Suppressor macrophage treated with lipopolysaccharide for 4 hours (primary cell): ENCODE measurements around the gene ARHGAP4.
A peak's percentile ranks its signal among the peaks of the same experiment; 100 is the strongest.

ENCODE experiments used
- DNase-seq: peaks from one replicate; pipeline ENCODE4 v3.0.0-alpha.2; 2020

ARHGAP4 gene

DNA sequence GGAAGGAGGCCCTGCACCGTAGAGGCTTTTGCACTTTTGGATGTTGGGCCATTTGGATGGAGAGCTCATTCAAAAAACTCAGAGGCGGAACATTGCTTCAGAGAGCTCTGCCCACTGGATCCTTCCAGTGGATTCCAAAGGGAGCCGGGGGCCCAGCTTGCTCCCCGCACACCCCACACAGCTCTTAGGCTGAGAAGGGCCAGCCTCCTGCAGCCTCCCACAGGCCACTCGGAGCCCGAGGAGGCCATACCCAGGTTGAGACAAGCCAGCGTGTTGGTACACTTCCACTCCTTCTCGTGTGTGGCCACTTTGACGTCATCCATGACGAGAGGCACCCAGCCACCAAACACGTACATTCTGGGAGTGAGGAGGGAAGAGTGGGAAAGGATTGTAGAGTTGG, 35.2 kb upstream of the ARHGAP4 start:
- no peak for DNase-seq

DNA sequence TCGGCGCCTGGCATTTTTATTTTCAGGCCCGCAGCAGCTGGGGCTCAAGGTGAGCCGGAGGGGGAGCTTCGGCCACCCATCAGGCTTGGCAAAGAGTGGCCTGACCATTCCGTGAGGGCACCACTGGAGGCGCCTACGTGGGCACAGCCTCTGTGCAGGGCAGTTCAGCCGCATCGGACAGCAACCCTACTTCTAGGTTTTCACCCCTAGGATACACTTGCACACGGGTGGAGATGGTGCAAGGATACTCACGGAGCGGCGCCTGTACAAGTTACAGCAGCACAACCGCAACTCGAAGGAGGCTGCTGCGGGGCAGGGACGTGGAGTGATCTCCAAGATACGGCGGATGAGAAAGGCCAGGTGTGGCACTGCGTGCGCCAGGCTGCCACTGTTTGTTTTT, 34.7 kb upstream of the ARHGAP4 start:
- DNase-seq: no peak

DNA sequence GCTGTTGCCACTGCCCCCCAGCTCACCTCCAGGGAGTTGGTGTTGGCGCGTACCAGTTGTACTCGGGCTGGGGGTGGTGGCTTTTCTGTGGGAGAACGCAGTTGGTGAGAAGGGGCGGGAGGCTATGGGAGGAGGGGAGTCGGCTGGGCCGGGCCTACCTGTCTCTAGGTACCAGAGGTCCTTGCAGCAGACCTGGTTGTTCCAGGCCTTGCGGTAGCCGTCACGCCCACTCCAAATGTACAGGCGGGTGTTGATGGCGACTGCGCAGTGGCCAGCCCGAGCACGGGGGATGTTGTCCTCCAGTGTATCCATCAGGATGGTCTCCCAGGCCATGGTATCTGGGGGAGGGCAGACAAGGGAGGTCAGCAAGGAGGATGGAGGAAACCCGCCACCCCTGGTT, 34.0 kb upstream of the ARHGAP4 start:
- DNase-seq: no peak

DNA sequence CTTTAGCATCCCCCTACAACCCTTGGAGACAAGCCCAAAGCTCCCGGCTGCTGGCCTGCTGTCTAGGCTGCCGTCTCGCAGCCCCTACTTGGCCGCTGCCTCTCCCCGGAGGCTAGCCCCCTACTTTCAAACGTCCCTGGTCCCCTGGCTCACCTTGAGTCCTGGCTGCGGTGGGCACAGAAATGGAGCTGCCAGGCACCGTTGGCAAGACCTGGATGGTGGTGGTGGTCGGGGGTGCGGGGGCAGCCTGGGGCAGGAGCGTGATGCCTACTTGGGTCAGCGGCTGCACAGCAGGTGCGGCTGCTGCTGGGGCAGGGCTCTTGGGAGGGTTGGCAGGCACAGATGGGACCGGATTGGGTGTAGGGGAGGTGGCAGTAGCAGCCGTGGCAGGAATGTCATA, 33.6 kb upstream of the ARHGAP4 start:
- DNase-seq: no peak

DNA sequence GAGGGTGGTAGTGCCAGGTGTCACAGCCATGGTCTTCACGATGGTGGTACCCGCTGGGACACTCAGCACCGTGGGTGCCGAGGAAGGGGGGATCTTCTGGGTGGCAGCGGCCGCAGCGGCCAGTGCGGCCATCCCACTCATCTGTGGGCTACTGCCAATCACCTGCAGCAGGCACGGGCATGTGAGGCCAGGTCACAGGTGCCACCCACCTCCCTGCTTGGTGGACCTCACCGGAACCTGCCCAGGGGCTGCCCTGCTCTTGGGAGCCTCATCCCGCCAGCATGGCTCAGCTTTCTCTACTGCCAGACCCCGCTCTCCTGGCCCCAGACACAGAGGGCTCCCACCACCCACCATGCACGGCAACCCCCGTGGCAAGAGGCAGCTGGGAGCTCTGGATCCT, 32.5 kb upstream of the ARHGAP4 start:
- no peak for DNase-seq

DNA sequence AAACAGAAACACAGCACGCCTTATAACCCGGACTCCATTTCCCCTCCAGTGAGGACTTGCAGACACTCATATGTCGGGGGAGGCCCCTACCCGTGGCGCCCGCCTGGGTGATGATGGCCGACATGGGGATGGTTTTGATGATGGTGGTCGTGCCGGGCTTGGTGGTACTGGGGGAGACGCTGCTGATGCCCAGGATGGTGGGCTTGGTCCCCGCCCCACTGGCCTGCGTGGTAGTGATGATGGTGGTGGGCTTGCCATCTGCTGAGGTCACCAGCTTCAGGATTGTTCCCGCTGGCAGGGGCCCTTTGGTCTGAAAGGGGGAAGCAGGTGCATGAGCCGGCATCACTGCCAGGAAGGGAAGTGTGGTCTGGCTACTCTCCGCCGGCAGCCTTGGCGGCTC, 31.2 kb upstream of the ARHGAP4 start:
- no peak for DNase-seq

DNA sequence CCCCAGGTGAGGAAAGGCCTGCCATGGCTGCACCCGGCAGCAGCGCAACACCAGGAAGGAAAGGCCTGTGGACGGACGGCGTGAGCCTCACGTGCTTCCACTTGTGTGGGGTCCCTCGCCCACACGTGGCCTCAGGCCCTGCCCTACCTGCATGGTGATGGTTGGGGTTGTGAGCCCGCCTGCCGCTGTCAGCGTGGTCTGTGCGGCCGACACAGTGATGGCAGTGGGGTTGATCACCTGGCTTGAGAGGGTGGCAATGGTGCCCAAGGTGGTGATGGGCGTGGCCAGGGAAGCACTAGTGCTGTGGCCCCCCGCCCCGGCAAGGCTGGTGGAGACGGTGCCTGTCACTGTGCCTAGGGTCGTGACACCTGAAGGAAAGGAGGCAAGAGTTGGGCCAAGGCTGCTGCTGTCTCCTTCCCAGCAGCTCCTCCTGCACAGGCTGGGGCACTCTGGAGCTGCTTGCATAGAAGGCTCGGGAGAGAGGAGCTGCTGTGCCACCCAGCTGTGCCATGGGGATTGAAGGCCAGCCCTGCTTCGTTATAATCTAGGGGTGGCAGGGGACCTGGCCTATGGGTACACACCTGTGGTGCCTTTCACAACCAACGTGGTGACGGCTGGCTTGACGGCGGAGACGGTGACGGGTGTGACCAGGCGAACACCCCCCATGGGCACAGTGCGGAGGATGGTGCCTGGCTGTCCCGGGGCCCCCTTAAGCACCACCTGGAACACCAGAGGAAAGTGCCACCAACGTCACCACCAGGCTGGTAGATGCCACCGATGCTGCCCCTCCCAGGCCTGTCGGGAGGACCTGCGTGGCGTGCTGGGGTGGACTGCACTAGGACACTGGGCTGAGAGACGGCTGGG, 30.2 kb upstream of the ARHGAP4 start:
- DNase-seq: no peak

DNA sequence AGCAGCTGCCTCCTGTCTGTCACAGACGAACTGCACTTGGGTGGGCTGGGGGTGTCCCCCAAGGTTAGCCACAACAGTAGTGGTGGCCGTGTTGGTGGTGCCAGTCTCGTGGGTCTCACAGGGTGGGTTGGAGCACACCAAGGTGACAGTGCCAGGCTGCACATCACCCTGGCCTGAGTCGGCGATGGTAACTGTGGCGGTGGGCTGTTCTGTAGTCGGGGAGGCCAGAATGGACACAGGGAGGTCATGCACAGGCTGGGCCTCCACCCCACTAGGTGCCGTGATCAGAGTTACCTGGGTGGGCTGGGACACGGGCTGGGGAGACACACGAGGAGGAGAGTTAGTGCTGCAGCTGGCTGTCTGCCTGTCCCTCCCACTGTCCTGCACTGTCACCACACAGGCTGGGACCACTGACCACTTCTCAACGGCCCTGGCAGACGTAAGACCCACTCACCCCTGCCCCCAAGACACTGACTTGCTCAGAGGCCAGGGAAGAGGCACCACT, 29.2 kb upstream of the ARHGAP4 start:
- DNase-seq: no peak

DNA sequence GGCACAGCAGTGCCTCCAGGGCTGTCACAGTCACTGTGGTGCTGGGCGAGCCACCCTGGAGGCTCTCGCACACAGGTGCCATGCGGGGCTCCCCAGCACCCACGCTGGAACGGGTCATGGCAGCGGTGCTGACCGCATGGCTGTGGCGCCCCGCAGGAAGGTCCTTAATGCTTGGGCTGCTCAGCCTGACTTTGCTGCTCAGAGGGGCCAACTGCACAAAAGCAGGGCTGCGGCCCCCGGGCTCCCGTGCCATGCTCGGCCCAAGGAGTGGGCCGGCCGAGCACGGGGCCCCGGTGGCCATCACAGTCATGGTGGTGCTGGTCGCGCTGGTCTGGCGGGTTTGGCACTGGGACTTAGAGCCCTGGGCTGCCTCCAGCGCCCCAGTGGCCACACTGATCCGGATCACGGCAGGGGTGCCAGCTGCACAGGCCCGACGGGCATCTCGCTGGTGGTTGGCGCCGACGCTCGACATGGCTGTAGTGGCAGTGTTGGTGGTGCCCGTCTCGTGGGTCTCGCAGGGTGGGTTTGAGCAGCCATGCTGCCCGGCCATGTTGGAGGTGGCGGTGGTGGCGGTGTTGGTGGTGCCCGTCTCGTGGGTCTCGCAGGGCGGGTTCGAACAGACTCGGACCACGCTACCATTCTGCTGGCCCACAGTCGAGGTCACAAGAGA, 28.6 kb upstream of the ARHGAP4 start:
- no peak for DNase-seq

DNA sequence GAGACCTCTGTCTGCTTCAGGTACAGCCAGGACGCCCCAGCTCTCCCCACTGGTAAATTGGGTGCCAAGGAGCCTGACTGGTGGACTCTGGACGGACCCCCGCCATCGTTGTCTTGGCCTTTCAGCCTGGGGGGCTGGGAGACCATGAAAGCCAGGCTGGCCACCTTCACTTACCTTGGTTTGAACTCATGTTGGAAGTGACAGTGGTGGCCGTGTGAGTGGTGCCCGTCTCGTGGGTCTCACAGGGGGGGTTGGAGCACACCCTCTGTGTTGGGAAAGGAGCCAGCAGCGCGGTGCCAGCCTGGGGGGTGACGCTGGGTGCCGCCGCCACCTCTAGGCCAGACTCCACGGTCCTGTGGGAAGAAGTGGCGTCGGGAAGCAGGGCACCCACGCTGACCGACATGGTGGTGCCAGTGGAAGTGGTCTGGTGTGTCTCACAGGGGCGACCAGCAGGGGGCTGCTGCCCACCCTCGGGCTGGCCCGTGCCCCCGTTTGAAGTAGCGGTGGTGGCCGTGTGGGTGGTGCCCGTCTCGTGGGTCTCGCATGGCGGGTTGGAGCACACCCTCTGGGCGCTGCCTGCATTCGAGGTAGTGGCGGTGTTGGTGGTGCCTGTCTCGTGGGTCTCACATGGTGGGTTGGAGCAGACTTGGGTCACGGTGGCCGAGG, 28.0 kb upstream of the ARHGAP4 start:
- no peak for DNase-seq

DNA sequence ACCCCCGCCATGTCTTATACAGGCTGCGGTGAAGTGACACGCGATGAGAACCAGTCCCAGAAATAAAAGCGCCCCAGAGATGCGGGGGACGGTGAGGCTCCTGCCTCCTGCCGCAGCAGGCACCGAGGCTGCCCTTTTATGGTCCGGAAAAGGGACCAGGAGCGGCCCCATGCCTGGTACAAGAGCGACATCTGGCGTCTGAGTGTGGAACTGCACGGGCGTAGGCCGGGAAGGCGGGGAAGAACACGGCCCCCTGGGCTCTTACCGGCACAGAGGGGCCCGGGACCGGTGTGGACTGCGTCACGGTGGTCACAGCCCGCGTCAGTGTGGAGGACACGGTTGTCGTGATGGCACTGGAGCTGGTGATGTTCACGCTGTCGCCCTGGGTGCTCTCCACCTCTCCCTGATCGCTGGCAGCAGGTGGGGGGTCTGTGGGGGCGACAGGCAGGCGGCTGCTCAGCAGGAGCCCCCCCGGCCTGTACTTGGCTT, 27.3 kb upstream of the ARHGAP4 start:
- peak; percentile 66 for DNase-seq

DNA sequence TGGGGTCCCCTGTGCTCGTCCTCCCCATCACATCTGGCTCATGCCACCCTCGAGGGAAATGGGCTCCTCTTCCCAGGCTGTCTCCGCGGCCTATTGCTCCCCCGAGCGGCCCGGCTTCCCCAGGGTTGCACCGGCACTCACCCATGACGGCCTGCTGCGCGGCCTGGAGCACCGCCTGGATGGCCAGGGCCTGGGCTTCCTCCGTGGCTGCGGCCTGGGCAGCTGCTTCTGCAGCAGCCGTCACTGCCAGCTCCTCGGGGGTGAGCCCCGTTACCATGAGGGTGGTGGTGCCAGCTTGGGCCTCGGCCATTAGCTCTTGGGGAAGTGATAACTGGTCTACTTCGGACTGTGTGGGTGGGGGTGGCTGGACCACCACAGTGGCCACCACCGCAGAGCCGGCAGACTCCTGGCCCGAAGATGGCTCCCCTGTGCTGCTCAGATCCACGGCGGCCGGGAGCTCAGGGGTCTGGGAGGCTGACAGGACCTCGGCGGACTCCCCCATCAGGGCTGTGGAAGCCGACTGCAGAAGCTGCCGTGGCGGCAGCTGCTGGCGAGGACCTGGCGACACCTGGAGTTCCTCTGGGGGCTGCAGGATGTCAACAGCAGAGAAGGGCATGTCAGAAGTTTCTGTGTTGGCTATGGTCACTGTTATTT, 26.4 kb upstream of the ARHGAP4 start:
- DNase-seq: no peak

DNA sequence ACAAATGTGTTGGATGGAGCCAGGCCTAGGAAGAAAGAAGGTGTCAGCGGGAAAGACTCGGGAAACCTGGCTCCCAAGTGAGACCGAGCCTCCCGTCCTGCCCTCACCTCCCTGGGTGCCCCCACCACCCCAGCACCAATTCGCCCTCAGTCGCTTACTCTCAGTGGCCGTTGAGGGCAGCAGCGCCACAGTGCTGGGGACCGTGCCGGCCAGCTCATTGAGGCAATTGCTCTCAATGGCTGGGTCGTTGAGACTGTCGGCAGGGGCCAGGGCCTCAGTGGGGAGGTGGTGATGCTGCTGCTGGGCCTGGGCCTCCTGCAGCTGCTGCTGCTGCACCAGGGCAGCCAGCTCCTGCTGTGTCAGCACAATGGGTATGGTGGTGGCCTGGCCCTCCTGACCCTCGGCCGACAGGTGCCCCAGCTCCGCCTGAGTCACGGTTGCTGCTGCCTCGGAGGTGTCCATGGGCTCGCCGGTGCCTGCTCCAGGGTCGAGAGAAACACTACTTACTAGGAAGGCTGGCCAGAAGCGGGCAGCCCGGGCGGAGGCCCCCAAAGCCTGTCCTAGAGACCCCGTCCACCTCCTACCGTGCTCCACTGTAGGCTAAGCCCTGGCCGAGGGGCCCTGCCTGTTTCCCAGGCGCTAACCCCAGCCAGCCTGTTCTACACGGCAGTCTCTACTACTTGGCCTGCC, 25.8 kb upstream of the ARHGAP4 start:
- no peak for DNase-seq

DNA sequence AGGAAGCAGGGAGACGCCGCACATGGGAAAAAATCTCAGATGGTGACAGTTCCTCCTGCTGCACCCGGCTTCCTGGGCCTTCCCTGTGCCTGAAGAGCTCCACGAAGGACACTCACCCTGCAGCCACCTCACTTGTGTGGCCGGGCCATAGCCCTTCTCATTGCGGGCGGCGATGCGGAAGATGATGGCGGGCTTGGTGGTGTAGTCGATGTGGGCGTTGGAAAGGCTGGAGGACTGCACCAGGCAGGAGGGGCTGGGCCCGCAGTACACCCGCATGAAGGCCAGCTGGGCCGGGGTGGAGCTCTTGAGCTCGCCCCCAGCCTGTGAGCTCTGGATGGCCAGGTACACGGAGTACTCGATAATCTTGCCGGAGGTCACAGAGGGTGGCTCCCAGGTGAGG, 24.1 kb upstream of the ARHGAP4 start:
- DNase-seq: no peak

DNA sequence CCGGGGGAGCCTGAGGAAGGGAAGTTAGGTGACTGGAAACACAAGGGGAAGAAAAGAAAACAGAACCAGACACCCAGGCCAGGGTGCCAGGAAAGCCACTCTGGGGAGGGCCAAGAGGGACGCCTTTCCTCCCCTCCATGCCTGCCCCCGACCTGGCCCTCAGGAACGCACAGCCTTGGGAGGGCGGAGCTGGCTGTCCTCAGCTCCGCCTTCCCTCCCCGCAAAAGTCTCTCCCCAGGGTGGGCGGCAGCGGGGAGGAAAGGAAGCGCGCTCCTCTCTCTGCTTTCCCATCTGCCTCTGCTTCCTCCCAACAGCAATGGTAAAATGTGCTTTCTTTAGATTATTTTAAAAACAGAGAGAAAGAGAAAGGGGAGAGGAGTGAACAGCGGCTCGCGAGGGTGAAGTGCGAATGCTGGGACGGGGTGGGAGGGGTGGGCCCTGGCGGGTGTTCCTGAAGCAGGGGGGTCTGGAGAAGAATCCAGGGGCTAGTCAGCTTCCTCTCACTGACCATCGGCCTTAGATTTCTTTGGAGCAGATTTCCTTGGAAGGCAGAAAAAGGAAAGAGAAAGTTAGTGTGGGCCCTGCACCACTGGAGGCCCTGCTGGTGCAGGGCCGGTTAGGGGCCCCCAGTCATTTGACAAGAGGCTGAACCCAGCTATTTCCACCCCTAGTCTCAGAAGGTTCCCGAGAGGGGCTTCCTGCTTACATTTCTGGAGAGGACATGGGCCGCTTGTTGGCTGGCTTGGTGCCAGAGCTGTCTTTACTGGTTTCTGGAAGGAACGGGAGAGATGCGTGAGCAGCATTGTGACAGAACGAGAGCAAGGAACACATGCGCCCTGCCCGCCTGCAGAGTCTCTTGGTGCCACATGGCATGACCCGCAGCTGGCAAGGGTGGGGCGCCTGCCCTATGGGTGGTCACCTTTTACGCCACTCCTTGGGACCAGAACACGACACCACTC, 23.1 kb upstream of the ARHGAP4 start:
- peak; percentile 3 for DNase-seq

DNA sequence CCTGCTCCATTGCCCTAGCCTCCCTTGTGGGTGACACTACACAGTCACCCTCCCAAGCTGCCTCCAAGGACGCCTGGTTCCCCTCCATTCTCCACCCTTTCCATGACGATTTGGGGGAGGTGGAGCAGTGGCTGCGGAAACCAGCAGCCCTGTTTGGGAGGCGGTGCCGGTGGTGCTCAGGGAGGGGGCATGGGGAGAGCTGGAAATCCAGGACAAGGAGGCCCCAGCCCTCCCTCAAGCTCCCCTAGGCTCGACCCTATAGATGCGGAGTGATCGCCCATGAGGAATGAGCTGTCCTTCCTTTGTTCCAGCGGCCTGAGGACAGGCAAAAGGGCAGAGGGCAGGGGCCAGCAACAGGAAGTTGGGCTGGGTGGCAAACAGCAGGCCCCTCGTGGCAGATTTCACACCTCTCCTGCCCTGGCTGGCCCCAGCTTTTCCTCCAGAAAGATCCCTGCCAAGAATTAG, 22.0 kb upstream of the ARHGAP4 start:
- no peak for DNase-seq

DNA sequence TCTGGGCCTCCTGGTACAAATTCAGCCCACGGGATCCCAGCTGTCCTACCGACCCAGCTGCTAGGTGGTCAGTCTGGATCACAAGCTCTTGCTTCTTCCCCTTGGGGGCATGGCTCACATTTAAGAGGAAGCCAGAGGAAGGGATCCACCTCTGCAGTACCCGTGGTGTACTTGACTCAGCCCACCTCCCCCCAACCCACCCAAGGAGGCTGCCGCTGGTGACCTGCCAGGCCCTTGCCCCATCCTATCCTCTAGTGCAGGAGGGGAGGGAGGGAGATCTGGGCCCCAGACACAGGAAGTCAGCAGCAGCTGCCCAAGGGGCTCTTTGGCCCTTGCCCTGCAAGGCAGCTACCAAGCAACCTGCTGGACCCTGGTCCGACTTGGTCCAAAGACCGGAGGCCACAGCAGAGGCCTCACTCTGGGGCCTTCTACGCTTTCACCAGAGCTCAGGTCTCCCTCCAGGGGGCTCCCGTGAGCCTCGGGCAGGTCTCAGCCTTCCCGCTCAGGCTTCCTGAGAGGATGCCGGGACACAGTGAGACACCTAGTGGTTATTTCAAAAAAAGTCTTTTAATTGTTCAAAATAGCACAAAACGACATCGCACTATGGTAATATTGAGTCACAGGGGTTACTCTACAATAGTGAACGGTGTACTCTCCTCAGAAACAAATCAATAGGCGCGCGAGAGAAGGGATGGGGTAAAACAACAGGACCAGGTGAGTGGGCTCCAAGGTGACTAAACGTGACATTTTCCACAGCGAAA, 21.1 kb upstream of the ARHGAP4 start:
- peak; percentile 84 for DNase-seq

DNA sequence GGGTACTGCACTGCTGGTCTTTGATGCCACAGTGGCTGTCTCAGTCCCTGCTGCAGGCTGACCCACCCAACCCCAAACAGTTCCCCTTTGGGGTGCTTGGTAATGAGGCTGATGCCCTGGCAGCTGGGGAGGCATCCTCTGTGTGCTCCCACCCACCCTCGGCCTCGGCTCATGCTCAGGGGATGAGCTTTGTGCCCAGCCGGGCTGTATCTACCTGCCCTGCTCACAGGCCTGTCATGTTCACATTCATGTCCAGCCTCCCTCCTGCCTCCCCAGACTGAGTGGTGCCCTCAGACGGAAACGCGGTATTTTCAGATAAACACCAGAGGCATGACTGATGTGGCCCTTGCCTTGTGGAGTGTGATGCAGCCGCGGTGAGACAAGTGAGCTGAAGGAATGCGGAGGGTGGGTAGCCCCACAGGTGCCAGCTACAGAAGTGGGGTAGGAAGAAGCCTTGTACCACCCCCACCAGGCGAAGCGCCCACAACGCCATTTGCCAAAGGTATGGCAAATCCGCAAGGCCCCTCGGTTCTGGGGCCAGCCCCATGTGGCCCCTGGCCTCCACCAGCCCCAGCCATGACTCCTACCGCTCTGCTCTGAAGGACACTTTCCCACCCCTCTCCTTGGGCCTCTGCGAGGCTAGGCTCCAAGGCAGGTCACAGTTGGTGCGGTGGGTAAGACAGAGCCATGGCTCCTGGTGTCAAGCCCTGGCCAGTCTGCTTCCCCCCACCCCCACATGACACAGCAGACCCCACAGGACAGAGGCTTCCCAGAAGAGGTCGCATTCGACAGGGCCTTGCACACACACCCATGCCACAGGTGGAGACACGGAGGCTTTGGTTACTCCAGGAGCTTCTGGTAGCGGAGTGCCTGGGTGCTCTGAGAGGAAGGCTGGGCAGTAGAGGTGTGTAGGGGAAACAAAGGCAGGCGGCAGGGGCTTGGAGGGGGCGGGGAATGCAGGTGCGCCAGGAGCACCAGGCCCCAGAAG, 20.2 kb upstream of the ARHGAP4 start:
- DNase-seq: no peak

DNA sequence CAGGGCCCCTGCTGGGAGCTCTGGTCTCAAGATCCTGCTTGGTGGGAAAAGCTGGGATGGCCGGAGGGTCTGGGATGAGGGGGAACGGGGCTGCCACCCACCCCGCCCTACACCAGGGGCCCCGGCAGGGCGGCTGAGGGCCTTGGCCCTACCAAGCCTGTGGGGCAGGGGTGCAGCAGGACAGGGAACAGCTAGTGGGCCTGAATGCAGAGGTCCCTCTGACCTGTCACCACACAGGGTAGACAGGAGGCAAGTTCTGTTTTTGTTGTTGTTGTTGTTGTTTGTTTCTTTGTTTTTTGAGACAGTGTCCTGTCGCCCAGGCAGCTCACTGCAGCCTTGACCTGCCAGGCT, 18.7 kb upstream of the ARHGAP4 start:
- no peak for DNase-seq
